Measurements from ENCODE around the gene GLRA1. TPM values are rescaled to one million over a fixed set of nuclear protein-coding genes. Genes with fewer than 3 reads are reported as not detected.

The GLRA1 gene
- total and polyA plus RNA-seq, 2 experiments from 2014 or later, result not detected

- no peak for TF ChIP-seq CTCF (IDR thresholded peaks at IDR 0.05; ENCODE audit: low read depth, low read length)
- peak in 1 of 2 donors; percentile 84 for DNase-seq (ENCODE audit: low read depth in 1 of 2, low spot score in 1 of 2)
Observed at GRCh38 chr5:151811593-151812321, 112.9 kb downstream of the GLRA1 start.

GRCh38 chr5:151810897-151811296 is 113.8 kb downstream of the GLRA1 start:
- Histone ChIP-seq H3K27me3 (no peaks in the 10 kb centered on the region), H3K36me3 (peaks cover 31% of the 10 kb centered on the region), H3K4me1 (ENCODE audit: low read depth) (no peaks in the 10 kb centered on the region), H3K9me3 (ENCODE audit: low read depth) (no peaks in the 10 kb centered on the region), H3K4me3 (no peak overlapping the region), H3K27ac (no peak overlapping the region)
- DNase-seq (ENCODE audit: low read depth in 1 of 2, low spot score in 1 of 2), result no peak
- TF ChIP-seq CTCF (IDR thresholded peaks at IDR 0.05; ENCODE audit: low read depth, low read length), result no peak

More at GRCh38 chr5:151811593-151812321, 112.9 kb downstream of the GLRA1 start:
- H3K9me3 ChIP-seq (ENCODE audit: low read depth), result no peaks in the 10 kb centered on the region
- no peaks in the 10 kb centered on the region for H3K4me1 ChIP-seq (ENCODE audit: low read depth)
- H3K36me3 ChIP-seq, result peaks cover 26% of the 10 kb centered on the region
- H3K27ac ChIP-seq, result no peak overlapping the region
- no peak overlapping the region for H3K4me3 ChIP-seq
- H3K27me3 ChIP-seq, result no peaks in the 10 kb centered on the region

GRCh38 chr5:151810449-151810848 is 114.2 kb downstream of the GLRA1 start:
- H3K27me3 ChIP-seq, result no peaks in the 10 kb centered on the region
- H3K27ac ChIP-seq, result no peak overlapping the region

GRCh38 chr5:151808451-151809169 is 116.0 kb downstream of the GLRA1 start:
- H3K27me3 ChIP-seq, result no peaks in the 10 kb centered on the region
- DNase-seq (ENCODE audit: low read depth in 1 of 2, low spot score in 1 of 2), result peak in 1 of 2 donors; percentile 54
- H3K27ac ChIP-seq, result no peak overlapping the region
- H3K4me3 ChIP-seq, result no peak overlapping the region
- no peaks in the 10 kb centered on the region for H3K9me3 ChIP-seq (ENCODE audit: low read depth)
- peaks cover 52% of the 10 kb centered on the region for H3K36me3 ChIP-seq
- H3K4me1 ChIP-seq (ENCODE audit: low read depth), result no peaks in the 10 kb centered on the region
- TF ChIP-seq CTCF (IDR thresholded peaks at IDR 0.05; ENCODE audit: low read depth, low read length), result no peak

More at GRCh38 chr5:151810449-151810848, 114.2 kb downstream of the GLRA1 start:
- peak in 1 of 2 donors; percentile 29 for DNase-seq (ENCODE audit: low read depth in 1 of 2, low spot score in 1 of 2)
- Histone ChIP-seq H3K9me3 (ENCODE audit: low read depth) (no peaks in the 10 kb centered on the region), H3K36me3 (peaks cover 36% of the 10 kb centered on the region), H3K4me3 (no peak overlapping the region), H3K4me1 (ENCODE audit: low read depth) (no peaks in the 10 kb centered on the region)
- TF ChIP-seq CTCF (IDR thresholded peaks at IDR 0.05; ENCODE audit: low read depth, low read length), result no peak

GRCh38 chr5:151805414-151806223 is 119.0 kb downstream of the GLRA1 start:
- Histone ChIP-seq H3K4me1 (ENCODE audit: low read depth) (no peaks in the 10 kb centered on the region), H3K4me3 (no peak overlapping the region), H3K27ac (no peak overlapping the region), H3K27me3 (no peaks in the 10 kb centered on the region), H3K36me3 (peaks cover 69% of the 10 kb centered on the region), H3K9me3 (ENCODE audit: low read depth) (no peaks in the 10 kb centered on the region)
- peak in 1 of 2 donors; percentile 83 for DNase-seq (ENCODE audit: low read depth in 1 of 2, low spot score in 1 of 2)
- no peak for TF ChIP-seq CTCF (IDR thresholded peaks at IDR 0.05; ENCODE audit: low read depth, low read length)

Measured in cardiac muscle cell (in vitro differentiated cells and primary cell).